Liver (tissue), 9 donors: ENCODE results near the gene CCDC126. TPM values are rescaled to one million over a fixed set of nuclear protein-coding genes. Genes with fewer than 3 reads are reported as not detected.
"Not testable (repeated sequence)": the region's sequence is repeated elsewhere in the genome, so short reads cannot be mapped to it uniquely, and the experiment has no call there.

Experiments
- DNase-seq: peaks from one replicate; pipeline ENCODE4 v3.0.0-alpha.2; 2017; ENCODE audit warnings: low spot score
- H3K27ac ChIP-seq, 2 donors: one replicate each; pipeline ENCODE4 v1.7.0; 2013; ENCODE audit warnings: inconsistent platforms in 2 of 2, low read length in 2 of 2, control low read depth in 1 of 2, low read depth in 1 of 2, mild to moderate bottlenecking in 1 of 2
- H3K27me3 ChIP-seq, 4 donors: one replicate each; pipeline versions ENCODE4 v1.6.1 to v1.7.0; 2013; ENCODE audit warnings: low read length in 3 of 4, inconsistent platforms in 1 of 4, mild to moderate bottlenecking in 1 of 4, moderate library complexity in 1 of 4; ENCODE audit not compliant: control insufficient read depth in 4 of 4, insufficient read depth in 4 of 4
- H3K36me3 ChIP-seq, 4 donors: one replicate each; pipeline versions ENCODE4 v1.6.1 to v1.7.0; 2013; ENCODE audit warnings: low read length in 3 of 4, mild to moderate bottlenecking in 3 of 4, low read depth in 1 of 4, moderate library complexity in 1 of 4; ENCODE audit not compliant: control insufficient read depth in 4 of 4, insufficient read depth in 3 of 4
- H3K4me1 ChIP-seq, 4 donors: one replicate each; pipeline versions ENCODE4 v1.6.1 to v1.7.0; 2013; ENCODE audit warnings: low read length in 3 of 4, mild to moderate bottlenecking in 3 of 4, moderate library complexity in 1 of 4; ENCODE audit not compliant: control insufficient read depth in 4 of 4, insufficient read depth in 4 of 4
- H3K4me3 ChIP-seq, 3 donors: one replicate each; pipeline versions ENCODE4 v1.6.1 to v1.7.0; 2013; ENCODE audit warnings: low read length in 3 of 3, control low read depth in 1 of 3, low read depth in 1 of 3, mild to moderate bottlenecking in 1 of 3
- H3K9ac ChIP-seq, 2 donors: one replicate each; pipeline ENCODE4 v1.7.0; 2013; ENCODE audit warnings: low read length in 2 of 2, mild to moderate bottlenecking in 2 of 2, moderate library complexity in 2 of 2, control low read depth in 1 of 2, low read depth in 1 of 2
- H3K9me3 ChIP-seq, 4 donors: one replicate each; pipeline versions ENCODE4 v1.6.1 to v1.7.0; 2013; ENCODE audit warnings: low read length in 3 of 4; ENCODE audit not compliant: control insufficient read depth in 4 of 4
- EGR1 ChIP-seq, 2 donors: IDR thresholded peaks; 2 replicates each; pipeline ENCODE4 v1.6.1; 2016 to 2018; ENCODE audit warnings: antibody characterized with exemption in 2 of 2, low read depth in 2 of 2
- GABPA ChIP-seq, 2 donors: IDR thresholded peaks in 1 of 2; conservative IDR thresholded peaks in 1 of 2; 2 replicates each; pipeline ENCODE4 v1.6.1; 2016; ENCODE audit warnings: antibody characterized with exemption in 2 of 2, mild to moderate bottlenecking in 1 of 2, moderate library complexity in 1 of 2
- HNF4A ChIP-seq, 2 donors: conservative IDR thresholded peaks; 2 replicates each; pipeline ENCODE4 v1.6.1; 2016; ENCODE audit warnings: antibody characterized with exemption in 2 of 2, mild to moderate bottlenecking in 2 of 2
- HNF4G ChIP-seq: IDR thresholded peaks from 2 replicates; pipeline ENCODE4 v1.6.1; 2016; ENCODE audit warnings: antibody characterized with exemption
- RXRA ChIP-seq, 2 donors: IDR thresholded peaks; 2 replicates each; pipeline ENCODE4 v1.6.1; 2017 to 2018; ENCODE audit warnings: antibody characterized with exemption in 2 of 2, mild to moderate bottlenecking in 1 of 2
- SP1 ChIP-seq: IDR thresholded peaks from 2 replicates; pipeline ENCODE4 v1.6.1; 2018; ENCODE audit warnings: antibody characterized with exemption, mild to moderate bottlenecking
- YY1 ChIP-seq: IDR thresholded peaks from 2 replicates; pipeline ENCODE4 v1.6.1; 2016; ENCODE audit warnings: antibody characterized with exemption, mild to moderate bottlenecking
- WGBS: extraction: QIAGEN DNeasy Blood & Tissue Kit; methylation state at CpG from one replicate; pipeline ENCODE4 v1.1.7; 2013; 5-methylcytosine and 5-hydroxymethylcytosine counted together
- polyA plus RNA-seq, 2 donors: library from polyadenylated mRNA; stranded (reverse) in 1 of 2; unstranded in 1 of 2; fragments of 200-250 nt in 1 of 2; fragments of >200 nt in 1 of 2; fragmentation: Nextera tagmentation in 1 of 2; extraction: Ambion mirVana in 1 of 2; gene quantifications; one replicate each; pipeline versions ENCODE4 v1.2.1 to v1.2.3, GENCODE V29; 2013 to 2015
- total RNA-seq, 2 donors: library from RNA; depleted of rRNA; stranded (reverse); fragments of >200 nt; gene quantifications; one replicate each; pipeline ENCODE4 v1.2.3, GENCODE V29; 2014
- TF ChIP-seq, protein P1 (sequence below): IDR thresholded peaks from 2 replicates; pipeline ENCODE4 v1.6.1; 2016; ENCODE audit warnings: antibody characterized with exemption
- donor health status: healthy.
- donor health status: healthy.
- donor health status: healthy.
- donor health status: healthy.
- donor health status: healthy.

The CCDC126 gene
- total and polyA plus RNA-seq, 4 donors = 4.8 to 11.3 (median 7.8) TPM

DNA sequence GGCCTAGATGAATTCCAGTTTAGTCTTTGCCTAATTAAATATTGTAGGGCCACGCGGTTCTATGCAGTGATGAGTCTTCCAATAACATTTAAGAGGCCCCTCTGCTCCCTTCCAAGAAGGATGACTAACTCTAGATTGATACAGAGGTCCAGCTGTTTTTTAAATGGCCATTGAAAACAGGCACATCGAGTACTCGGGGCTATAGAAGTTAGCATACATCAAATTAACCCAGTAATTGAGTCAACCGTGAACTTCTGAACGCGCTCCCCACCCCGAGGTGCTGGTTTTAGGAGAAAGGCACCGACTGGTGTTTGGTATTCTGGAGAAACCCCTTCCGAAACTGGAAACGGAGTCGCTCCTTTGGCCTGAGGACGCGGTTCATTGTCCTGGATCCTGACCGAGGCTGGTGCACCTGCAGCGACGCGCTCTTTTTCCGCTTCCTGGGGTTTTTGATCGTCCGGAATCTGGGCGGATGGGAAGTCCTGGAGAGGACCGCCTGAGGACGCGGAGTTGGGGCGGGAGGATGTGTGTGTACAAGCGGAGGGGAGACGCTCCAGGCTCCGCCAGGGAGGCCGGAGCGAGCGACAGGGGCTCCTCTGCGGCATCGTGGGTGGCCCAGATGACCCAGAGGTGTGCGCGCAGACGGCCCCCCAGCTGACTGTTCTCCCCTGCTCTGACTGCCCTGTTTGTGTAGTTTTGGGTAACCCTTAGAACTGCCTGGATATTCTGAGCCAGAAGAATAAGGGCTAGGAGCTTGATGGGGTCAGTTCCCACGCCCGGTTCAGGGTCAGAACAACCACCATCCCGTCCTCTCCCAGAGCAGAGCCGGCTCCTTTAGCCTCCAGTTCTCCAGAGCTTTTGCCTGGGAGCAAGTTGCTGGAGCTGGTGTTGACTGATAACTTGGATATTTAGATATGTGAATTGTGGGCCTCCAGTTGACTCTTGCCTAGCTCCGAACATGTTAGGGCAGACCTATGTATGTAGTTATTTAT lies 83.5 kb downstream of the CCDC126 start:
- Histone ChIP-seq H3K4me3 (peak overlapping the region; percentile 81 to 99 (median 81)), H3K9me3 (no peaks in the 10 kb centered on the region), H3K4me1 (peaks cover 4 to 7% (median 6%) of the 10 kb centered on the region in 4 donors), H3K36me3 (peaks cover 0 to 1% (median 0%) of the 10 kb centered on the region in 4 donors), H3K27me3 (no peaks in the 10 kb centered on the region), H3K9ac (peak overlapping the region; percentile 30 to 61), H3K27ac (peak overlapping the region; percentile 80 to 81)
- peak; percentile 45 for DNase-seq
- TF ChIP-seq, protein P1, sequence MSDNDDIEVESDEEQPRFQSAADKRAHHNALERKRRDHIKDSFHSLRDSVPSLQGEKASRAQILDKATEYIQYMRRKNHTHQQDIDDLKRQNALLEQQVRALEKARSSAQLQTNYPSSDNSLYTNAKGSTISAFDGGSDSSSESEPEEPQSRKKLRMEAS = peak; percentile 18
- TF ChIP-seq RXRA (IDR thresholded peaks at IDR 0.05) = peak; percentile 45 to 61
- no peak for TF ChIP-seq HNF4G
- TF ChIP-seq SP1 = peak; percentile 27
- peak; percentile 44 to 71 for TF ChIP-seq HNF4A (conservative IDR thresholded peaks at IDR 0.05)
- TF ChIP-seq EGR1 (IDR thresholded peaks at IDR 0.05; ENCODE audit: low read depth in 2 of 2) = no peak
- peak in 1 of 2 donors; percentile 80 for TF ChIP-seq GABPA (IDR thresholded peaks at IDR 0.05 in 1 of 2, conservative IDR thresholded peaks at IDR 0.05 in 1 of 2)
- TF ChIP-seq YY1 = peak; percentile 52
- WGBS = 9% methylated on average over 42 of the region's 42 CpGs

DNA sequence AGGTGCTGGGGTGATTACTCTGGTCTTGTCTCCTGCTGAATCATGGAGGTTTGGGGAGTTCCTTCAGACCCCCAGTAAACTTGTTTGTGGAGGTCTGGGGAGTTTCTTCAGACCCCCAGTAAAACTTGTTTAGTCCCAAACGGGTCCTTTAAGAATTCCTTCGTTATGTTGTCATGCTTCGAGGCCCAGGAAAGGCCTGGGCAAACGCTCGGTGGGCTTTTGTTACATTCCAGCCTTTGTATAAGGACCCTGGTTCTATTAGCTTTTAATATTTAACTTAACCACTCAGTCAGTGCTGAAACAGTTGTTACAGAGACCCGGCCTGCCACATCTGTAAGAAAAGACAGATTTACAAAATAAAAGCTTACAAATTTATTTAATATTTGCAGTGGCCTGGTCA lies 86.9 kb downstream of the CCDC126 start:
- H3K4me1 ChIP-seq, H3K36me3 ChIP-seq, H3K9me3 ChIP-seq, H3K4me3 ChIP-seq, H3K27ac ChIP-seq, H3K9ac ChIP-seq, DNase-seq, H3K27me3 ChIP-seq: not testable (repeated sequence)
- WGBS = 83% methylated on average over 6 of the region's 6 CpGs

DNA sequence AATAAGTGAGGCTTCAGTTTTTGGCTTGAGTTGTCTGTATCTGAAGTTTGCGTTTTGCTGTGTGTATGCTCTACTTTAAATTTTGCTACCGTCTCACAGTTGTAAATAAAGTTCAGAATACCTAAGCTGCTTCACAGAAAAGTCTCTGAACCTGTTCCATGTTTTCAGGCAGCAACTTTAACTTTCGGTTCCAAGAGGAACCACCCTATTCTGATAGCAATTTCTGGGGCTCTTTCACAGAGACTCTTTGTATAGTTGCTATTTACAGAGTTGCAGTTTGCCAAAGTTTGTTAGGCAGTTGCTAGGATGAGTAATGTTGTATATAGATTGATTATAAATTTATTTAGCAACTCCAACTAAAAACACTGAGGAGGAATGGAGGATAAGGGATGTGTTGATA lies 88.5 kb downstream of the CCDC126 start:
- 42% methylated on average over 3 of the region's 3 CpGs for WGBS
- H3K4me1 ChIP-seq = peaks cover 4 to 11% (median 7%) of the 10 kb centered on the region in 4 donors
- TF ChIP-seq YY1 (no peak), SP1 (peak; percentile 8), HNF4A (conservative IDR thresholded peaks at IDR 0.05) (peak in 1 of 2 donors; percentile 3)

DNA sequence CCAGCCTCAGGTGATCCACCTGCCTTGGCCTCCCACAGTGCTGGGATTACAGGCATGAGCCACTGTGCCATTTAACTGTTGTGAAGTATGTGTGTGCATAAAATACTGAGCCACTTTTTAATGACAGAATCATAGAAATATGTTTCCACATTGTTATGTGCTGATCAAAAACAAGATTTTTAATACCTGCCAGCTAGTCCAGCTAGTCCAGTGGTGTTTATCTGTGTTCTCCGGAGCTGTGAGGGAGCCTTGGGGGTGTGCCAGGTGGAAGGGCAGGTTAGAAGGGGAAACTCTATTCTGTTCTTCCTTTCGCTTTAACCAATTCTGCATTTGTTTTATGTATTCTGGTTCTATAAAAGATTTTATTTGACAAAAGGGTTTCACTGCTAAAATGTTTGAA lies 89.8 kb downstream of the CCDC126 start:
- H3K4me1 ChIP-seq = peaks cover 1 to 8% (median 3%) of the 10 kb centered on the region in 4 donors
- H3K9me3 ChIP-seq = no peaks in the 10 kb centered on the region
- no peak overlapping the region for H3K4me3 ChIP-seq
- no peaks in the 10 kb centered on the region for H3K27me3 ChIP-seq
- no peak overlapping the region for H3K27ac ChIP-seq
- 42% methylated on average over 2 of the region's 2 CpGs for WGBS
- DNase-seq = no peak
- peaks cover 0 to 16% (median 6%) of the 10 kb centered on the region in 4 donors for H3K36me3 ChIP-seq
- TF ChIP-seq HNF4G = no peak
- TF ChIP-seq EGR1 (IDR thresholded peaks at IDR 0.05; ENCODE audit: low read depth in 2 of 2) = no peak
- no peak overlapping the region for H3K9ac ChIP-seq

More for the DNA sequence above, 88.5 kb downstream of the CCDC126 start:
- no peak overlapping the region for H3K9ac ChIP-seq
- H3K36me3 ChIP-seq = peaks cover 0 to 5% (median 2%) of the 10 kb centered on the region in 4 donors
- no peaks in the 10 kb centered on the region for H3K27me3 ChIP-seq
- no peaks in the 10 kb centered on the region for H3K9me3 ChIP-seq
- DNase-seq = no peak
- peak overlapping the region; percentile 17 to 23 for H3K27ac ChIP-seq
- H3K4me3 ChIP-seq = no peak overlapping the region
